T-cell (primary cell): ENCODE data around the gene CKMT2. TPM values are rescaled to one million over a fixed set of nuclear protein-coding genes. Genes with fewer than 3 reads are reported as not detected.

Experiments
- ATAC-seq, 4 experiments: fragments of 200-7000 bp in 3 of 4; fragments of 150-1000 bp in 1 of 4; cut with Tn5 transposase; replicated peaks in 1 of 4; 1 replicate in 3 of 4; 2 replicates in 1 of 4; pipeline ENCODE4 v1.10.0; 2021; ENCODE audit warnings: moderate library complexity in 3 of 4, mild to moderate bottlenecking in 2 of 4, moderate number of reproducible peaks in 1 of 4
- CTCF ChIA-PET, 2 donors: fragments of 300-600 bp; sonication (Branson Sonifier 250); formaldehyde crosslinking; loops; one replicate each; lab custom pipeline; 2022; ENCODE audit warnings: antibody characterized with exemption in 2 of 2; lab: Charles Lee
- POLR2A ChIA-PET, 2 donors: fragments of 300-600 bp; sonication (Branson Sonifier 250); formaldehyde crosslinking; loops; one replicate each; lab custom pipeline; 2022; ENCODE audit warnings: antibody characterized with exemption in 2 of 2; lab: Charles Lee
- DNase-seq, 35 experiments: peaks; one replicate each; pipeline versions ENCODE4 v3.0.0 to v3.0.0-alpha.2; 2013 to 2023
- H3K27ac ChIP-seq: one replicate; pipeline ENCODE4 v1.5.1; 2013; ENCODE audit warnings: low read length
- H3K27me3 ChIP-seq, 2 experiments: replicated peaks in 1 of 2; 1 replicate in 1 of 2; 2 replicates in 1 of 2; pipeline versions ENCODE4 v1.6.1 to v1.7.0; 2013; ENCODE audit warnings: low read length in 1 of 2, mixed read lengths in 1 of 2; ENCODE audit not compliant: control insufficient read depth in 2 of 2, insufficient read depth in 2 of 2; ENCODE audit errors: extremely low read depth in 1 of 2
- H3K36me3 ChIP-seq, 2 donors: 1 replicate in 1 of 2; 2 replicates in 1 of 2; pipeline versions ENCODE4 v1.6.1 to v1.7.0; 2013; ENCODE audit warnings: low read length in 1 of 2; ENCODE audit not compliant: control insufficient read depth in 2 of 2, insufficient read depth in 1 of 2; ENCODE audit errors: extremely low read depth in 1 of 2
- H3K4me1 ChIP-seq, 2 experiments: 1 replicate in 1 of 2; 2 replicates in 1 of 2; pipeline versions ENCODE4 v1.6.1 to v1.7.0; 2013; ENCODE audit warnings: low read length in 2 of 2, mixed read lengths in 1 of 2; ENCODE audit not compliant: insufficient read depth in 2 of 2, control insufficient read depth in 1 of 2; ENCODE audit errors: extremely low read depth in 1 of 2
- H3K4me3 ChIP-seq, 2 donors: 1 replicate in 1 of 2; 2 replicates in 1 of 2; pipeline versions ENCODE4 v1.5.1 to v1.7.0; 2013; ENCODE audit warnings: mild to moderate bottlenecking in 2 of 2, low read length in 1 of 2, moderate library complexity in 1 of 2; ENCODE audit not compliant: control insufficient read depth in 1 of 2; ENCODE audit errors: extremely low read depth in 1 of 2
- H3K9me3 ChIP-seq: 2 replicates; pipeline ENCODE4 v1.7.0; 2013
- H3K27ac Mint-ChIP-seq, 2 donors: one replicate each; pipeline ENCODE4 v1.8.0; 2020 to 2021; ENCODE audit warnings: mild to moderate bottlenecking in 2 of 2, mixed read lengths in 2 of 2
- H3K27me3 Mint-ChIP-seq, 2 donors: one replicate each; pipeline ENCODE4 v1.8.0; 2021 to 2022; ENCODE audit warnings: mixed read lengths in 2 of 2
- H3K36me3 Mint-ChIP-seq: one replicate; pipeline ENCODE4 v1.8.0; 2021; ENCODE audit warnings: mixed read lengths
- H3K4me1 Mint-ChIP-seq, 3 donors: one replicate each; pipeline ENCODE4 v1.8.0; 2020 to 2022; ENCODE audit warnings: mixed read lengths in 3 of 3, mild to moderate bottlenecking in 1 of 3
- H3K4me3 Mint-ChIP-seq, 3 donors: one replicate each; pipeline ENCODE4 v1.8.0; 2020 to 2022; ENCODE audit warnings: mild to moderate bottlenecking in 3 of 3, mixed read lengths in 3 of 3, moderate library complexity in 3 of 3
- H3K9me3 Mint-ChIP-seq, 3 donors: one replicate each; pipeline ENCODE4 v1.8.0; 2020 to 2022; ENCODE audit warnings: mixed read lengths in 3 of 3
- WGBS: methylation state at CpG from one replicate; pipeline ENCODE4 v1.1.5; 2013; ENCODE audit warnings: missing lambda C conversion rate; ENCODE audit not compliant: insufficient coverage; 5-methylcytosine and 5-hydroxymethylcytosine counted together
- total RNA-seq, 35 experiments: library from RNA in 6 of 35; stranded (reverse) in 6 of 35; fragments of 120-200 nt in 1 of 35; gene quantifications; one replicate each; pipeline versions ENCODE4 v1.2.1 to v1.2.4 and lab custom pipeline; 2013 to 2026

The CKMT2 gene
- total RNA-seq, 5 donors from 2014 or later (not counting 1 experiment from before 2014, with no cell fraction given): 0.38 to 0.58 (median 0.40) TPM; not detected in 2

DNA sequence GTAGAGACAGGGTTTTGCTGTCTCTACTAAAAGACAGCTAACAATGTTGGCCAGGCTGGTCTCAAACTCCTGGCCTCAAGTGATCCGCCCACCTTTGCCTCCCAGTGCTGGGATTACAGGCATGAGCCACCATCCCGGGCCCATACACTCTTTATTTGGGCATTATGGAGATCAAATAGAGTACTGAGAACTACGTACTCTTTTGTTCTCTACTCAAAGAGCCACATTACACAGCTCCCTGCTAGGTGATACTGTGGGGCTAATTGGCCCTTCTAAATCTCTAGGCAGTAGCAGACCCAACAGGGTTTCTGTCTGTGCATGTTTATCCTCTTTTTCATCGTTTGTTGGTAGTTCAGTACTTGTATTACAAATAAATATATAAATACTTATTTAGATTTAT is 16.1 kb downstream of the CKMT2 start:
- Histone ChIP-seq H3K36me3 (peaks cover 0 to 3% of the 10 kb centered on the region in 2 donors), H3K4me1 (no peaks in the 10 kb centered on the region), H3K4me3 (no peak overlapping the region), H3K27ac (no peak overlapping the region), H3K9me3 (no peaks in the 10 kb centered on the region), H3K27me3 (no peaks in the 10 kb centered on the region)
- Mint-ChIP-seq H3K4me1 (no peaks in the 10 kb centered on the region), H3K27me3 (no peaks in the 10 kb centered on the region), H3K27ac (no peak overlapping the region), H3K9me3 (no peaks in the 10 kb centered on the region), H3K36me3 (peaks cover 36% of the 10 kb centered on the region), H3K4me3 (no peak overlapping the region)
- POLR2A ChIA-PET: no interaction called here
- CTCF ChIA-PET: no interaction called here
- WGBS: no CpG with 5 or more reads among the region's 4 CpGs
- no peak for DNase-seq
- no peak for ATAC-seq

DNA sequence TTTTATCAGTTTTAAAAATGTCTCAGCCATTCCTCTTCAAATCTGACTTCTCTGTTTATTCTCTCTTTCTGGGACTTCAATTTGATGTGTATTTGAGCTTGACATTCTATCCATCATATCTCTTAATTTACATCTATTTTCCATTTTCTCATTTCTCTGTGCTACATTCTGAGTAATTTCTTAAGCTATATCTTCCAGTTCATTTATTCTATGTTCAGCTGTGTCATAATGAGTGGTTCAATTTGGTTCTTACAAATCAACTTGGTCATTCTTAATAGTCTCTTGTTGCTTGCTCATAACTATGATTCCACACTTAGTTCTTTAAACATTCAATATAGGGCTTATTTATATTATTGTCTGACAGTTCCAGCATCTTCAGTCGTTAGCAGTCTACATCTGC is 16.9 kb downstream of the CKMT2 start:
- Mint-ChIP-seq H3K9me3 (no peaks in the 10 kb centered on the region), H3K36me3 (peaks cover 38% of the 10 kb centered on the region), H3K4me3 (no peak overlapping the region), H3K4me1 (no peaks in the 10 kb centered on the region), H3K27ac (no peak overlapping the region), H3K27me3 (no peaks in the 10 kb centered on the region)
- Histone ChIP-seq H3K4me3 (no peak overlapping the region), H3K27ac (no peak overlapping the region), H3K27me3 (no peaks in the 10 kb centered on the region), H3K4me1 (no peaks in the 10 kb centered on the region), H3K36me3 (peaks cover 0 to 3% of the 10 kb centered on the region in 2 donors), H3K9me3 (no peaks in the 10 kb centered on the region)
- ATAC-seq (no peak), DNase-seq (no peak)
- no CpG with 5 or more reads among the region's 1 CpG for WGBS
- CTCF ChIA-PET: no interaction called here
- POLR2A ChIA-PET: no interaction called here

DNA sequence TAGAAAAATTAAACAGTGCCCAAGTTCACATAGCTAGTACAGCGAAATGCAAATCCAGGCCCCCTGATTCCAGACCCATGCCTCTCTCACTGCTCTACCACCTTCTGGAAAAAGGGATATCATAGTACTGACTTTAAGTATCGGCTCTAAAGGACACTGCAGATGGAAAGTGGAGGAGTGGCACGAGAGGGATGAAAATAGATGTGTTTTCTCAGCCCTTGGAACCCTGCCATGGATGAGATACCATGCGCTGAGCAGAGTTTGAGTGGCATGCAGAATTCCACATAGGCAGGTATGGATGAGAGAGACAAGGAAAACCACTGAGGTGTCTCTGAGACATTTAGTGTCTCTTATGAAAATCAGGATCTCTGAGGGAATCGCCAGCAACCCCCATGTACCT is 18.8 kb downstream of the CKMT2 start:
- no peaks in the 10 kb centered on the region for H3K9me3 Mint-ChIP-seq
- whole genome bisulfite sequencing: 100% methylated on average over 1 of the region's 5 CpGs

DNA sequence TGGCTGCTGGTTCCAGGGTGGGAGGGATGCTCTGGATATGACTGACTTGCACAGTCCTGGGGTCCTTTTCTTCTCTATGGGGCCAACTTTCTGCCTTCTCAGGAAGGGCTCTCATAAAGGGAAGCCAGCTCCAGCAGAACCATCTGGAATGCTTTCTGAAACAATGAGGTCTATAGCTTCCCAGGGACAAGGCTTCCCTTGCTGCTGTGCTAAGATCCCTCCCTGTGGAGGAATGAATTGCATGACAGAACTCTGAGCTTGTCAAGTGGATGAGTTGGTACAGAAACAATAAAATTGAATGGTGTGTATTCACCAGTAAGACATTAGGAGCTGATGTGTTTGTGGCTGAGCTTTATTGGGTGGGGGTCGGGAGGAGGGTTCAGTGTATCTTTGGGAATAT is 19.8 kb downstream of the CKMT2 start:
- Mint-ChIP-seq H3K27me3 (no peaks in the 10 kb centered on the region), H3K36me3 (peaks cover 42% of the 10 kb centered on the region), H3K4me1 (peaks cover 0 to 2% (median 0%) of the 10 kb centered on the region in 3 donors), H3K27ac (no peak overlapping the region), H3K4me3 (no peak overlapping the region), H3K9me3 (no peaks in the 10 kb centered on the region)
- H3K27me3 ChIP-seq: no peaks in the 10 kb centered on the region
- no peak overlapping the region for H3K4me3 ChIP-seq
- ChIA-PET CTCF (no interaction called here), POLR2A (no interaction called here)
- WGBS: no CpG with 5 or more reads among the region's 1 CpG
- no peaks in the 10 kb centered on the region for H3K36me3 ChIP-seq
- DNase-seq (no peak), ATAC-seq (no peak)
- no peaks in the 10 kb centered on the region for H3K9me3 ChIP-seq
- H3K4me1 ChIP-seq: no peaks in the 10 kb centered on the region
- H3K27ac ChIP-seq: no peak overlapping the region

More for the DNA sequence above, 18.8 kb downstream of the CKMT2 start:
- H3K4me1 Mint-ChIP-seq: no peaks in the 10 kb centered on the region
- POLR2A ChIA-PET: no interaction called here
- Histone ChIP-seq H3K4me1 (no peaks in the 10 kb centered on the region), H3K9me3 (no peaks in the 10 kb centered on the region), H3K27ac (no peak overlapping the region), H3K36me3 (no peaks in the 10 kb centered on the region), H3K4me3 (no peak overlapping the region), H3K27me3 (no peaks in the 10 kb centered on the region)
- H3K27ac Mint-ChIP-seq: no peak overlapping the region
- ATAC-seq (no peak), DNase-seq (no peak)
- no peak overlapping the region for H3K4me3 Mint-ChIP-seq
- H3K36me3 Mint-ChIP-seq: peaks cover 36% of the 10 kb centered on the region
- CTCF ChIA-PET: no interaction called here
- no peaks in the 10 kb centered on the region for H3K27me3 Mint-ChIP-seq

DNA sequence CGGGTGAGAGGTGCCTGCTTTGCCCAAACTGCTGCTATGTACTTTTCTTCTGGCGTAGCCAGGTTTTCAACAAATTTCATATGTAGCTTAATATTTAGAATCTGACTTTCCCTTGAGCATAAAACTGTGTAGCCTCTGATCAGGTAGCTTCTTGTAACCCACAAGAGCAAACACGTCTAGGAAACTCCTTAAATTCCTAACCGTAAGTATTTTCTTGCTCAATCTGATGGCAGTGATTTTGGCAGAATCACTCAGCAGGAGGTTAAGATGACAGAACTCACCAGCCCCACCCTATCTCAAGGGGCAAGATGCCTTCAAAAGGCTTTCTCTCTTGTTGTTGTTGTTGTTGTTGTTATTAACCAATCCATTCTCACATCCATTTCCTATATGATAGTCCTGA is 20.8 kb downstream of the CKMT2 start:
- H3K4me3 ChIP-seq: no peak overlapping the region
- DNase-seq (no peak), ATAC-seq (no peak)
- ChIA-PET POLR2A (no interaction called here), CTCF (no interaction called here)
- Mint-ChIP-seq H3K4me1 (peaks cover 0 to 2% (median 0%) of the 10 kb centered on the region in 3 donors), H3K27ac (no peak overlapping the region), H3K4me3 (no peak overlapping the region), H3K9me3 (no peaks in the 10 kb centered on the region), H3K36me3 (peaks cover 46% of the 10 kb centered on the region), H3K27me3 (no peaks in the 10 kb centered on the region)
- no peaks in the 10 kb centered on the region for H3K9me3 ChIP-seq
- H3K36me3 ChIP-seq: no peaks in the 10 kb centered on the region
- H3K27me3 ChIP-seq: no peaks in the 10 kb centered on the region
- H3K4me1 ChIP-seq: no peaks in the 10 kb centered on the region
- H3K27ac ChIP-seq: no peak overlapping the region
- no CpG with 5 or more reads among the region's 4 CpGs for WGBS

DNA sequence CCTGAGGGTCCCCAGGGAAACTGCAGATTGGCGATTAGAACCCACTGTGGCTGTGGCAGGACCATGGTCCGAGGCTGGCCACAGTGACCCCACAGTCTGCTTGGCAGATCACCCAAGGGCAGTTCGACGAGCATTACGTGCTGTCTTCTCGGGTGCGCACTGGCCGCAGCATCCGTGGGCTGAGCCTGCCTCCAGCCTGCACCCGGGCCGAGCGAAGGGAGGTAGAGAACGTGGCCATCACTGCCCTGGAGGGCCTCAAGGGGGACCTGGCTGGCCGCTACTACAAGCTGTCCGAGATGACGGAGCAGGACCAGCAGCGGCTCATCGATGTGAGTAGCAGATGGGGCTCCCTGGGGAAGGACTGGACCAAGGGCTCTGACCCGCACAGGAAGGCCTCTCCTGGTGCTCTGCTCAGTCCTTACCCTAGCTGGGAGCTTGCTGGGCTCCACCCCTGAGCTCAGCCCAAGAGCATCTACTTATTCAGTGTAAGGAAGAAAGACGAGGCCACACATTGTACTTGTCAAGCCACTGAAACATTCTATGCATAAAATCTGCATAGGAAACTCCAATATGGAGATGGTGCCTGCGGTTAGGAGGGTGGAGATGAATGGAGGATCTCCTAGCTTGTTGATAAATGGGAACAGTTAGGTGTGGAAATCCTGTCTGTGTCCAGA is 21.9 kb downstream of the CKMT2 start:
- Mint-ChIP-seq H3K4me1 (peaks cover 0 to 2% (median 0%) of the 10 kb centered on the region in 3 donors), H3K36me3 (peaks cover 50% of the 10 kb centered on the region), H3K9me3 (peaks cover 4 to 5% (median 5%) of the 10 kb centered on the region in 3 donors), H3K4me3 (no peak overlapping the region), H3K27me3 (no peaks in the 10 kb centered on the region), H3K27ac (no peak overlapping the region)
- WGBS: 96% methylated on average over 21 of the region's 21 CpGs
- no peaks in the 10 kb centered on the region for H3K27me3 ChIP-seq
- DNase-seq (no peak), ATAC-seq (no peak)
- H3K9me3 ChIP-seq: no peaks in the 10 kb centered on the region
- no peak overlapping the region for H3K27ac ChIP-seq
- no peak overlapping the region for H3K4me3 ChIP-seq
- no peaks in the 10 kb centered on the region for H3K4me1 ChIP-seq
- ChIA-PET CTCF (interaction anchor here in 1 of 2 donors (0.6 kb wide), 1 partner anchor 686 kb away, joined by 3 read pairs; no protein-coding TSS in a partner anchor), POLR2A (no interaction called here)
- H3K36me3 ChIP-seq: no peaks in the 10 kb centered on the region
